Endothelial cell of hepatic sinusoid (primary cell): ENCODE measurements around the gene ZBTB40.

ENCODE experiments used
- in situ Hi-C: cut with HindIII; loops from 2 replicates; pipeline ENCODE4 v1.10.0; 2017; ENCODE audit warnings: low sequenced_read_pairs

The ZBTB40 gene

DNA sequence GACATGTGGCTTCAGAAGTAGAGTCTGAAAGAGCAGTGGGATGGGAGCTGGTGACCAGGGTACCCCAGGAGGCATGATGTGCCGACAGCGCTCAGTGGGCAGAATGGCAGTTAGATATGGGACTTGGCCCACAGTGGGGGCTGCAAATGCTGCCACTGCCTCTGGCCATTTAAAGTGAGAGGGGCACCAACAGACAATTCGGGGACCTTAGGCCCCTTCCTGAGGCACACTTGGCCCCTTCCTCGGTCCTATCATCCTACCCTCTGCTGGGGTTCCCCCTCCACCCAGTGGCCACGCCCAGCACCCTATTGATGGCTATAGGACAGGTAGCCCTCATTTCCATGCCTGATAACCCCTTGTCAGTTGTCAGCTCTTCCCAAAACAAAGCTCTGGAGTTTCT is 75.0 kb downstream of the ZBTB40 start:
- in situ Hi-C loops = no loop called here

GRCh38 chr1:22527122-22527521 is 75.5 kb downstream of the ZBTB40 start:
- in situ Hi-C loops = no loop called here

- in situ Hi-C loops = no loop called here
Measured at GRCh38 chr1:22527555-22528296, 76.1 kb downstream of the ZBTB40 start.

DNA sequence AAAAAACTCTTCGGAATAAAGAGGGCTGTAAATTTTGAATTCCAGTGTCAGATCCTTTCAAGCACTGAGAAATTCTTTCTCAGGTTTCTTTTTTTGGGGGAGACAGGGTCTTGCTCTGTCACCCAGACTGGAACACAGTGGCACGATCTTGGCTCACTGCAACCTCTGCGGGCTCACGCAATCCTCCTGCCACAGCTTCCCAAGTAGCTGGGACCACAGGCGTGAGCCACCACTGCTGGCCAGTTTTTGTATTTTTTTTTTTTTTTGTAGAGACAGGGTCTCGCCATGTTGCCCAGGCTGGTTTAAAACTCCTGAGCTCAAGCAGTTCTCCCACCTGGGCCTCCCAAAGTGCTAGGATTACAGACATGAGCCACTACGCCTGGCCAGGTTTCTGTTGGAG is 76.8 kb downstream of the ZBTB40 start:
- in situ Hi-C loops = no loop called here

DNA sequence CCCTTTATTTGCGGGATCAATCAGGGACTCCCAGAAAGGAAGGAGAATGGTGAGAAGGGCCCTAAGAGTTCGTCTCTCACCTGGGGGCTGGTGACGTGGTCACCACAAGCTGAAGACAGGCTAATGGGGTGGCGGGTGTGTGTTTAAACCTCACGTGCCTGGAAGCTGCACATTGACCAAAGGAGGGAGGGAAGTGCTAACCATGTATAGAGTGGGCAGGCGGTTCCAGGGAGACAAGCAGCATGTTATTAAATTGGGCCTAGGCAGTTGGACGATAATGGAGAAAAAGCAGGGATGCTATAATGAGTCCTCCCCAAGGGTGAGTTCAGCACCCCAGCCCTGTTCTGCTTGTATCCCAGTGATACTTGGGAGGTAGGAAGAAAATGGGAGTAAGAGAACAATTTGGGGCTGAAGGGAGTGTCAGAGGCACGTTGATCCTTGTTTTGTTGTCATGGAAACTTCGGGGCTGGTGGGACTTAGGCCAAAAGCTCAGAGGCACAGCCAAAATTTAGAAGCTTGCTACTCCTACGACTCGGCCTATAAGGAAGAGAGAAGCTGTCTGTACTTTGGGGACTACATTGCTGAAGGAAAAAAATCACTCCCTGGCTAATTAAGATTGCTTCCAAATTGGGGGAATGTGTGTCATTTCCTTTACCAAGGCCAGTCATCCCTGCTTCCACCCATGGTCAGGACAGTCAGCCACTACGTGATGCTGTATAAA is 78.4 kb downstream of the ZBTB40 start:
- in situ Hi-C loops = no loop called here

GRCh38 chr1:22530715-22531114 is 79.1 kb downstream of the ZBTB40 start:
- in situ Hi-C loops = no loop called here

GRCh38 chr1:22531251-22531650 is 79.6 kb downstream of the ZBTB40 start:
- in situ Hi-C loops = no loop called here

DNA sequence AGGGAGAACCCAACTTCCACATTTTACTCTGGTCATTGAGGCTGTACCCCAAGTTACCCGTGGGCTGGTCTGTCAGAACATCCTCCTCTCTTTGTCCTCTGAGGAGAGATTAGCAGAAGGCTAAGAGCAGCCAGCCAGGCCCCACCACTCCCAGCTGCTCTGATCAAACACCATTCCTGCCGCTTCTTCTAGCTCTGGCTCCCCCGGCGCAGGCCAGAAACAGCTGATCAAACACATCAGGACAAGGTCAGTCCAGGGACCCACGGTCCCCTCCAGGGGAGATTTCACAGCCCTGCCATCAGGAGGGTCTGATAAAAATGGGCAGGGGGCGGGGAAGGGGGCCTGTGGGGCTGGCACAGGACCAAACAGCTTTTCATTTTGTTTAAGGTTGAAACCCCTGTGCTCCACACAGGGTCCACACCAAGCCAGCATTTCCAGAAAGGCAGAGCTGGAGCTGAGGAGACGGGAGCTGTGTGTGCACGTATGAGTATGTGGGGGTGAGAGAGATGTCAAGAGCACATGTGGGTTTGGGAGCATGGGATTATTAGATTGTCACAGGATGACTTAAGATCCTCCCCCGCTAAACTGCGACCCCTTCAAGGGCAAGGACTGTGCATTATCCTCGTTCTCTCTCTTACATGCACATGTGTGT is 81.7 kb downstream of the ZBTB40 start:
- in situ Hi-C loops = no loop called here

GRCh38 chr1:22534951-22535350 is 83.3 kb downstream of the ZBTB40 start:
- in situ Hi-C loops = no loop called here

GRCh38 chr1:22535399-22535798 is 83.7 kb downstream of the ZBTB40 start:
- in situ Hi-C loops = no loop called here

DNA sequence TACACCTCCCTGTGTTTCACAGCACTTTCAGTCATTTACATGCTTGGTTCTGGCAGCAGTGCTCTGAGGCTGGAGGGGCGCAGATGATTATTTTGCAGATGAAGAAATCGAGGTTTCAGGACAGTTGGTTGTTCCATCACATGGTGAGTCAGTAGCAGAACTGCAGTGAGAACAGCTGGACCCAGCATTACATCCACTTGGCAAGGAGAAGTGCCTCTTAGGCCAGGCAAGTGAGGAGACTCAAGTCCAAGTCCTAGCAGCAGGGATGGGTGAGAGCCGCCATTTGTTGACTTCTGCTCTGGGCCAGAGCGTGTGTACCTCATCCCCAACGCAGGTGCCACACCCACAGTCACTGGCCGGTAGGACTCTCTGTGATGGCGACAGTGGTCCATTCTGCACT is 84.9 kb downstream of the ZBTB40 start:
- in situ Hi-C loops = no loop called here

GRCh38 chr1:22537441-22538139 is 85.9 kb downstream of the ZBTB40 start:
- in situ Hi-C loops = no loop called here

DNA sequence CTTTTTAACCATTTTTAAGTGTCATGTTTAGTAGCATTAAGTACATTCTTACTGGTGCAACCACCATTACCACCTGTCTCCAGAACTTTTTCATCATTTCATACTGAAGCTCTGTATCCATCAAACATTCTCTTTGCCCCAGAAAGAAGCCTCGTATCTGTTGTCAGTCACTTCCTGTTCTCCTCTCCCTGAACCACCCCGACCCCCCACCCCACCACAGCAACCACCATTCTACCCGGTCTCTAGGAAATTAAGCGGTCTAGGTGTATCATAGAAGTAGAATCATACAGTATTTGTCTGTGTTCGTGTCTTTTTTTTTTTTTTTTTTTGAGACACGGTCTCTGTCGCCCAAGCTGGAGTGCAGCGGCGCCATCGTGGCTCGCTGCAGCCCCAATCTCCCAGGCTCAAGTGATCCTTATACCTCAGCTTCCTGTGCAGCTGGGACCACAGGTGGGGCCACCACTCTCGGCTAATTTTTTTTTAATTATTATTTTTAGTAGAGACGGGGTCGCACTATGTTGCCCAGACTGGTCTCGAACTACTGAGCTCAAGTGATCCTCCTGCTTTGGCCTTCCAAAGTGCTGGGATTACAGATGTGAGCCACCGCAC is 88.0 kb downstream of the ZBTB40 start:
- in situ Hi-C loops = no loop called here

DNA sequence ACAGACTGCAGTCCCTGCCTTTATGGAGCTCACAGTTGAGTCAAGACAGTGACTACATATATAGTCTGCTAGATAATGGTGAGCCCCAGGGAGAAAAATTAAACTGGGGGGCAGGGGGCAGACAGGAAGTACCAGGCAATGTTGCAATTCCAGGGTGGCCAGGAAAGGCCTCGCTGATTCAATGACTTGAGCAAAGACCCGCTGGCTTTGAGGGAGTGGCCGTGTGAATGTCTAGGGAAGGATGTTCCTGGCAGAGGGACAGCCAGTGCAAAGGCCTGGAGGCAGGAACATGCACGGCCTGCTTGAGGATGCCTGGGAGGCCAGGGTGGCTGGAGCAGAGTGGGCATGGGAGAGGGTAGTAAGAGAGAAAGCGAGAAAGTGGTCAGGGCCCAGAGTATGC is 88.7 kb downstream of the ZBTB40 start:
- in situ Hi-C loops = no loop called here

DNA sequence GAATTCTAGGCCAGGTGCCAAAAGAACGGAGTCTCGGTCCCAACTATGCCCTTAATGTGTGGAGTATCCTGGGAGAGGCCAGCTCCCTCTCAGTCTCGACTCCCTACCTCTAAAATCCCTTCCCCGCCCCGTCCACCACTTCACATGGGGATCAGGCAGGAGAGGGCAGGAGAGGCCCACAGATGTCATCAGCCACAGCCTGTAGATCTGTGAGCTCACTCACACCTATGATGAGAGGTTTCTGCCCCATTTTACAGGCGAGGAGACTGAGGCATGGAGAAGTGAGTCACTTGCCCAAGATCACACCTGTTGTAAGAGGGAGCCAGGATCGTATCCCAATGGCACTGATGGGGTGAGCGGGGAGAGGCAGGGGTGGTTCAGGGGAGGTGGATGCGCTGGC is 91.2 kb downstream of the ZBTB40 start:
- in situ Hi-C loops = no loop called here

DNA sequence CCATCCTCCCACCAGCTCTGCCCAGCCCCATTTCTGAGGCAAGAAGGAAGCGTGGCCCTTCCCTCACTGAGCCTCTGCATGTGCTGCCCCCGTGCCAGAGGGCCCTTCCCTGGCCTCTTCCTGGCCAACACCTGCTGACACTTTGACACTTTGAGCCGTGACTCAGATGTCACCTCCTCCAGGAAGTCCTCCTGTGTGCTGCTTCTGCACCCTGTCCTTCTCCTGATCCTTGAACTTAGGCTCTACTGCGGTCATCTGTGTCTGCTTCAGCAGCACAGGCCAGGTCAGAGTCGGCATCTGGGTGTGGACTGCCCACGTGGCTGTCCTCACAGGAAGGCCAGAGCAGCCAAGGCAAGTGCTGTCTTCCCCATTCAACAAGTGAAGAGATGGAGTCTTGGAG is 92.0 kb downstream of the ZBTB40 start:
- in situ Hi-C loops = no loop called here

- in situ Hi-C loops = no loop called here
Measured at GRCh38 chr1:22544606-22545005, 93.0 kb downstream of the ZBTB40 start.

- in situ Hi-C loops = no loop called here
Measured at GRCh38 chr1:22545141-22545540, 93.5 kb downstream of the ZBTB40 start.

- in situ Hi-C loops = no loop called here
Measured at GRCh38 chr1:22547186-22547817, 95.7 kb downstream of the ZBTB40 start.

- in situ Hi-C loops = no loop called here
Measured at GRCh38 chr1:22547818-22548462, 96.3 kb downstream of the ZBTB40 start.
